Measurements from ENCODE around the gene MEMO1.
"Not testable (repeated sequence)": the region's sequence is repeated elsewhere in the genome, so short reads cannot be mapped to it uniquely, and the experiment has no call there.

MEMO1 gene

DNA sequence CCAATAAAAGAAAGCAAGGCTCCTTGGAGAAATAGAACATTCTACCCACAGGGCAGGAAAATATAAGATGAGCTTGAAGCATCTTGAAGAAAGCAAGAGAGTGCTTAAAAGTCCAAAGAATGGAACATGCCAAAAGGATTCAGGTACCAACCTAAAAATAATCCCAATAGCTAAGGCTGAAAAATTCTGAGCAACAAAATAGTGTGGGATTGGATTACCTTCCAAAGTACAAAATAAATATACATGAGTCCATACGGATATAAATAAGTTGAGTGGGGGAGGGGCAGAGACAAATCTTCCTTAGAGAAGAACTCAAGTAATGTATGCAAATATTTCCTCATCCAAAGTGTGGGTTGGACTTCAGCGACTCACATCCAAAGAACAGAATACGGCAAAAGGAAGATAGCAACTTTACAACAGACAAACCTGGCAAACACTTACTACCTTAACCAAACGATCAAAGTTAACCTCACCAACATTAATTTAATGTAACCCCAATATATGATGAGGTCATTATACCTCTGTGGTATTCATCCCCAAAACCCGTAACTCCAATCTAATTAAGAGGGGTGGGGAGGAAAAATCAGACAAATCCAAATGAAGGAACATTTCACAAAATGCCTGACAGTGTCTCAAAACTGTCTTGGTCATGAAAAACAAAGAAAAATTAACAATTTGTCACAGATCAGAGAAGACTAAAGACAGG, 26.9 kb downstream of the MEMO1 start:
- peaks cover 17% of the 10 kb centered on the region for H3K4me1 ChIP-seq (ENCODE audit: insufficient read depth, low read length)

DNA sequence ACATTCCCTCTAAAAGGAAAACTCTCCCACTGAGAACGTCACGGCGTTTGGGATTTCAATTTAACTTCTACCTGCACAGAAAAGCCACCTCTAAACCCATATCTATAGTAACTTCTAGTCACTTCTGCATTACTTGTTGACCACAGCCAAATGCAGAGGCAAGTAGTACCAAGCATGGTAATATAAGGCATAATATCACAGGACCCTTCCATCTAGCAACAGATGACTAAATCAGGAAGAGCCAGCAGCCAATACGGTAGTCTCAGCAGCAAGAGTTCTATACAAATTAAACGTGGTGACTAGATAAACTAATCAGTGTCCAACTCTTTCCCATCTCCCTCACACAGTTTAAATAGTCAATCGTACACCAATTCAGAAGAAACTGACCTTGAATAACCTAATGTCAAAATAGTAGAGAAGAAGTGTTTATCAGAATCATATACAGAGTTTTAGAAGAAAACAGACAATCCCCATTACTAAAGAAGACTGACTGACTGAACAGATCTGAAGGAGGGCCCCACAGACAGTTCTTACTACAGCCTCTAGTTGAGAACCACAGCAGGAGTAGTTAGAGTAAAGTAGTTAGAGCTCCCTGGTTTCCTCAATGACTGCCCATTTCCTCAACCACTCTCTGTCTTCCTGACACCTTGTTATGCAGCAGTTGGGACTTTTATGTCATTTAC, 30.0 kb downstream of the MEMO1 start:
- Histone ChIP-seq H3K4me1 (ENCODE audit: insufficient read depth, low read length) (peaks cover 17% of the 10 kb centered on the region), H3K9ac (ENCODE audit: low read depth, low read length) (no peak overlapping the region), H3K9me3 (ENCODE audit: control insufficient read depth, insufficient read depth, low read length) (no peaks in the 10 kb centered on the region), H3K36me3 (ENCODE audit: insufficient read depth, low read length) (no peaks in the 10 kb centered on the region)

More for the DNA sequence above, 26.9 kb downstream of the MEMO1 start:
- Histone ChIP-seq H3K9me3 (ENCODE audit: control insufficient read depth, insufficient read depth, low read length) (no peaks in the 10 kb centered on the region), H3K36me3 (ENCODE audit: insufficient read depth, low read length) (no peaks in the 10 kb centered on the region), H3K9ac (ENCODE audit: low read depth, low read length) (no peak overlapping the region)

DNA sequence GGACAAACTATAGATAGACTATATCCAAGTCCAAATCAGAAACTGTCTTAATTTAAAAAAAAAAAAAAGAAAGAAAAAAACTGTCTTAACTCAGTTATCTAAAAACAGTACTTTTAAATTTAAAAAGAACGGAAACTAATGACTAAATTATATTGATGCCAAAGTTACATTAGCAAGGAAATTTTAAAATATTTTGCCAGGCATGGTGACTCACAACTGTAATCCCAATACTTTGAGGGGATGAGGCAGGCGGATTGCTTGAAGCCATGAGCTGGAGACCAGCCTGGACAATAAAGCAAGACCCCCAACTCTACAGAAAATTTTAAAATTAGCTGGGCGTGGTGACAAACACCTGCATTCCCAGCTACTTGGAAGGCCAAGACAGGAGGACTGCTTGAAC, 30.9 kb downstream of the MEMO1 start:
- Histone ChIP-seq H3K9me3 (ENCODE audit: control insufficient read depth, insufficient read depth, low read length) (no peaks in the 10 kb centered on the region), H3K36me3 (ENCODE audit: insufficient read depth, low read length) (no peaks in the 10 kb centered on the region), H3K4me1 (ENCODE audit: insufficient read depth, low read length) (peaks cover 17% of the 10 kb centered on the region)

DNA sequence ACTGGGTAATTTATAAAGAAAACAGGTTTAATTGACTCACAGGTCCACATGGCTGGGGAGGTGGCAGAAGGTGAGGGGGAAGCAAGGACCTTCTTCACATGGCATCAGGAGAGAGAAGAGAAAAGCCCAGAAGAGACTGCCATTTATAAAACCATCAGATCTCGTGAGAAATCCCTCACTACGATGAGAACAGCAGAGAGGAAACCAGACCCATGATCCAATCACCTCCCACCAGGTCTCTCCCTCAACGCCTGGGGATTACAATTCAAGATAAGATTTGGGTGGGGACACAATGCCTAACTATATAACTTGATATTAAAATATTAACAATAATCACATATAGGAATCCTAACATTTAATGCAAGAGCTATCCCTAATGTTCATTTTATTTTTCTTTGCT, 31.8 kb downstream of the MEMO1 start:
- H3K36me3 ChIP-seq (ENCODE audit: insufficient read depth, low read length): no peaks in the 10 kb centered on the region
- peaks cover 13% of the 10 kb centered on the region for H3K4me1 ChIP-seq (ENCODE audit: insufficient read depth, low read length)
- H3K9me3 ChIP-seq (ENCODE audit: control insufficient read depth, insufficient read depth, low read length): no peaks in the 10 kb centered on the region
- H3K9ac ChIP-seq (ENCODE audit: low read depth, low read length): no peak overlapping the region

More for the DNA sequence above, 30.9 kb downstream of the MEMO1 start:
- no peak overlapping the region for H3K9ac ChIP-seq (ENCODE audit: low read depth, low read length)

DNA sequence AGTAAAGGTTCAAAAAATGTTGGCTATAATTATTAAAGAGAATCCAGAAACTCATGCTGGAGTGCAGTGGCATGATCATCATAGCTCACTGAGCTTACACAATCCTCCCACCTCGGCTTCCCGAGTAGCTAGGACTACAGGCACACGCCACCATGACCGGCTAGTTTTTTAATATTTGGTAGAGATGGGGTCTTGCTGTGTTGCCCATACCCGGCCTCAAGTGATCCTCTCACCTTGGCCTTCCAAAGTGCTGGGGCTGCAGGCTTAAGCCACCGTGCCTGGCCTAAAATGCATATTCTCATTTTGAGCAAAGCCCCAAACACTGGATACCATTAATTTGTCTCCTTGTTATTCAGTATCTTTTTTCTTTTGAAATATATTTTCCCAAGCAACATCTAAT, 32.4 kb downstream of the MEMO1 start:
- Histone ChIP-seq H3K9ac (ENCODE audit: low read depth, low read length) (no peak overlapping the region), H3K36me3 (ENCODE audit: insufficient read depth, low read length) (no peaks in the 10 kb centered on the region), H3K4me1 (ENCODE audit: insufficient read depth, low read length) (peaks cover 11% of the 10 kb centered on the region)

DNA sequence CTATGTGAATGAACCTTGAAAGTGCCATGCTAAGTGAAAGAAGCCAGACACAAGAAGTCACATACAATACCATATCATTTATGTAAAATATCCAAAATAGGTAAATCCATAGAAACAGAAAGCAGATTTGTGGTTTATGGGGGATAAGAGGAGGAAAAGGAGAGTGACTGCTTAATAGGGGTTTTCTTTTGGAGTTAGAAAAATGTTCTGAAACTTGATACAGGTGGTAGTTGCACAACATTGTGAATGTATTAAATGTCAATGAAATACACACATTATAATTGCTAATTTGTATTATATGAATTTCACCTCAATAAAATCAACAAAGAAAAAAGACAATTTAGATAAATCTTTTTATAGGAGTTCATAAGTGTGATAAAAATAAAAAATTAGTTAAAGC, 37.1 kb downstream of the MEMO1 start:
- Histone ChIP-seq H3K9me3 (ENCODE audit: control insufficient read depth, insufficient read depth, low read length) (no peaks in the 10 kb centered on the region), H3K36me3 (ENCODE audit: insufficient read depth, low read length) (no peaks in the 10 kb centered on the region), H3K4me1 (ENCODE audit: insufficient read depth, low read length) (no peaks in the 10 kb centered on the region), H3K9ac (ENCODE audit: low read depth, low read length) (no peak overlapping the region)

More for the DNA sequence above, 32.4 kb downstream of the MEMO1 start:
- H3K9me3 ChIP-seq (ENCODE audit: control insufficient read depth, insufficient read depth, low read length): no peaks in the 10 kb centered on the region

DNA sequence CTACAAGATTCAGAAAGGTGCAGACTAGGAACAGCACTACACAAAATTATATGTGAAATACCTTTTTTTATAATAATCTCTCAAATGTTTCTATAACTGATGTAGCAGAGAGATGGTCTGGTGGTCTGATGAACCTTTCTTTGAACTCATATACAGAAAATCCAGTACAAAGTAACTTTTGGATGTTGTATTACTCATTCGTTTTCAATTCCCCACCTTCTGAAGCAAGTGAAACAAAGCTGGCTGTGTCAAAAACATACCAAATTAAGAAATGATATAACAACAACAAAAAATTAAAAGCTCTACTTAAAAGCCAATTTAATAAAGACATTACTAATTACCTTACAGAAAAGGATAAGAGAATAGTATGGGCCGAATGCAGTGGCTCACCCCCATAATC, 38.7 kb downstream of the MEMO1 start:
- Histone ChIP-seq H3K36me3 (ENCODE audit: insufficient read depth, low read length) (no peaks in the 10 kb centered on the region), H3K9ac (ENCODE audit: low read depth, low read length) (no peak overlapping the region), H3K4me1 (ENCODE audit: insufficient read depth, low read length) (no peaks in the 10 kb centered on the region), H3K9me3 (ENCODE audit: control insufficient read depth, insufficient read depth, low read length) (no peaks in the 10 kb centered on the region)

DNA sequence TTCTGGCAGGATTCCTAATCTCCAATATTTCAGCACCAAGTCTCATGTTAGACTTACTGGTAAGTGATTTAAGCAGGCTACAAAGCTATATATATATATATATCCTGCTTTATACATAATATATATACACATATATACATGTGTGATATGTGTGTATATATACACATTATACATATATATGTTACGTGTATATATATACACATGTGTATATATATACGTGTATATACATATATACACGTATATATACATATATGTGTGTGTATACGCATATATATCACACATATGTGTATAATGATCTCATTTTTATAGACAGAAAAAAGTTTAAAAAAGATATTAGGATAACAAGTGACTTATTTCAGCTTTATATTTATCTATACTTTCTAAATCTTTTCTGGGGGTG, 41.6 kb downstream of the MEMO1 start:
- Histone ChIP-seq H3K4me1 (ENCODE audit: insufficient read depth, low read length) (no peaks in the 10 kb centered on the region), H3K9me3 (ENCODE audit: control insufficient read depth, insufficient read depth, low read length) (no peaks in the 10 kb centered on the region), H3K36me3 (ENCODE audit: insufficient read depth, low read length) (no peaks in the 10 kb centered on the region), H3K9ac (ENCODE audit: low read depth, low read length) (no peak overlapping the region)

DNA sequence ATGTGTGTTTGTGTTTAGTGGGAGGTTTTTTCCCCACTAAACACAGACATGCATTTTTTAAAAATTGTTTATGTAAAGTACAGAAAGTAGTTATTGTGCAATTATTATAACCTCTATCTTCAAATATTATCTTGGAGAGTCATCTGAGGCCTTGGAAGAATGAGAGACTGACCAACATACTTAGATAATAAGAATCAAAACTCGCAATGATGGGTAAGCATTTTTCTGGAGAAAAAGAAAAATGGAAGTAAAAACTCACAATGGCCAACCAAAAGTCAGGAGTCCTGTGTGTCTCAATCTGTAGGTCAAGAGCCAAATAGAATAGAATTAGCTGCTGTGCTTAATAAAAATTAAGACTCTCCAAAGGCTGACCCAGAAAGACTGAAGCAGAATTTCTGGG, 43.0 kb downstream of the MEMO1 start:
- Histone ChIP-seq H3K9ac (ENCODE audit: low read depth, low read length) (no peak overlapping the region), H3K36me3 (ENCODE audit: insufficient read depth, low read length) (no peaks in the 10 kb centered on the region), H3K4me1 (ENCODE audit: insufficient read depth, low read length) (no peaks in the 10 kb centered on the region), H3K9me3 (ENCODE audit: control insufficient read depth, insufficient read depth, low read length) (no peaks in the 10 kb centered on the region)

DNA sequence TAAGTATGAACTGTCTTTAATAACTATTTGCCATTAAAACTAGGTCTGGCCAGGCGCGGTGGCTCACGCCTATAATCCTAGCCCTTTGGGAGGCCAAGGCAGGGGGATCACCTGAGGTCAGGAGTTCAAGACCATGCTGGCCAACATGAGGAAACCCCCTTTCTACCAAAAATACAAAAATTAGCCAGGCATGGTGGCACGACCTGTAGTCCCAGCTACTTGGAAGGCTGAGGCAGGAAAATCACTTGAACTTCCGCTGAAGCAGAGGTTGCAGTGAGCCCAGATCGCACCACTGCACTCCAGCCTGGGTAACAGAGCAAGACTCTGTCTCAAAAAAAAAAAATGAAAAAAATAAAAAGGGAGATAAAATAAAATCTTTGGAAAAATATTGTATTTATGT, 44.4 kb downstream of the MEMO1 start:
- not testable (repeated sequence) for H3K36me3 ChIP-seq (ENCODE audit: insufficient read depth, low read length); H3K9ac ChIP-seq (ENCODE audit: low read depth, low read length); H3K4me1 ChIP-seq (ENCODE audit: insufficient read depth, low read length); H3K9me3 ChIP-seq (ENCODE audit: control insufficient read depth, insufficient read depth, low read length)

DNA sequence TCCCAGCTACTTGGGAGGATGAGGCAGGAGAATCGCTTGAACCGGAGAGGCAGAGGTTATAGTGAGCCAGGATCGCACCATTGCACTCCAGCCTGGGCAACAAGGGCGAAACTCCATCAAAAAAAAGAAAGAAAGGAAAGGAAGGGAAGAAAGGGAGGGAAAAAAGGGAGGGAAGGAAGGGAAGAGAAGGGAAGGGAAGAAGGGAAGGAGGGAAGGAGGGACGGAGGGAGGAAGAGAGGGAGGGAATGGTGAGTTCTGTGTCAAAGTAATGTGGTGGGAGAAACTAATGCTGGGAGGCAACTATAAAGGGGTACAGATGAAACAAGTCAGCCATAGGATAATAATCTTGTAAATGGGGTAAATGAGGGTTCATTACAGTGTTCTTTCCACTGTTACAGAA, 45.7 kb downstream of the MEMO1 start:
- Histone ChIP-seq H3K4me1 (ENCODE audit: insufficient read depth, low read length) (no peaks in the 10 kb centered on the region), H3K36me3 (ENCODE audit: insufficient read depth, low read length) (no peaks in the 10 kb centered on the region), H3K9me3 (ENCODE audit: control insufficient read depth, insufficient read depth, low read length) (no peaks in the 10 kb centered on the region), H3K9ac (ENCODE audit: low read depth, low read length) (no peak overlapping the region)

DNA sequence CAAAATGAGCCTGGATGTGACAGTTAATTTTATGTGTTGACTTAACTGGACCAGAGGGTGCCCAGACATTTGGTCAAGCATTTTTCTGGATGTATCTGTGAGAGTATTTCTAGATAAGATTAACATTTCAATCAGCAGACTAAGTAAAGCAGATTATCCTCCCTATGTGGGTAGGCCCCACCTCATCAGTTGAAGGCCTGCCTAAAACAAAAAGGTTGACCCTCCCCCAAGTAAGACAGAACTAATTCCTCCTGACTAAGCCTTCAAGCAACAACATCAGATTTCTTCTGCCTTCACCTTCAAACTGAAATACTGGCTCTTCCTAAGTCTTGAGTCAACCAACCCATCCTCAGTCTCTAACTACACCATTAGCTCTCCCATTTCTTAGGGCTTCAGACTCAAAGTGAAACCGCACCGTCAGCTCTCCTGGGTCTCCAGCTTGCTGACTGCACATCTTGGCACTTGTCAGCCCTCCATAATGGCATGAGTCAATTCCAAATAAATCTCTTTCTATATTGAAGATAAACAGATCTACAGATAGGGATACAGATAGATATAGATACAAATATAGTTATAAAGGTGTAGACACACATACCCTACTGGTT, 47.9 kb downstream of the MEMO1 start:
- Histone ChIP-seq H3K4me1 (ENCODE audit: insufficient read depth, low read length) (no peaks in the 10 kb centered on the region), H3K9me3 (ENCODE audit: control insufficient read depth, insufficient read depth, low read length) (no peaks in the 10 kb centered on the region), H3K36me3 (ENCODE audit: insufficient read depth, low read length) (no peaks in the 10 kb centered on the region), H3K9ac (ENCODE audit: low read depth, low read length) (no peak overlapping the region)

DNA sequence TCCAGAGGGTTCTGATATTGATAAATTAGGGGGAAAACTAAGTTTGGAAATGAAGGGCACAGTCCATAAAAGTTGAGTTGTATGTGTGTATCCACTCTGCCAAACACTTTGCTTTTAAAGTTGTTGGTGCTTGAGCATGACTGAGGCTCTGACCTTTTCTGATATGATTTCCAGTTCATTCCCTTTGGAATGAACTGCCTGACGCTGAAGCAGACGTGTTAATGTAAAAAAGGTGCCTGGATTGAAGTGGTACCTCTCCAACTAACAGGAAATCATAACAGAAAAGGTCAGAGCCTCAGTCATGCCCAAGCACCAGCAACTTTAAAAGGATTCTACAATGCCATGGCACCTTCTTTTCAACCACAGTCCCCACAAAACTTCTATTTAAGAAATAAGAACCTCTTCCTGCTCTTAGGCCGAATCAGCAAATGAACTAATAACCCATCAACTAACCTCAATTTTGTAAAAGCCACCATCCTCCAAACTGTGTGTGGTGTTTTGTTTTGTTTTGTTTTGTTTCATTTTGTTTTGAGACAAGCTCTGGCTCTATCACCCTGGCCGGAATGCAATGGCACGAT, 52.6 kb downstream of the MEMO1 start:
- Histone ChIP-seq H3K9me3 (ENCODE audit: control insufficient read depth, insufficient read depth, low read length) (no peaks in the 10 kb centered on the region), H3K9ac (ENCODE audit: low read depth, low read length) (no peak overlapping the region), H3K4me1 (ENCODE audit: insufficient read depth, low read length) (no peaks in the 10 kb centered on the region), H3K36me3 (ENCODE audit: insufficient read depth, low read length) (no peaks in the 10 kb centered on the region)

DNA sequence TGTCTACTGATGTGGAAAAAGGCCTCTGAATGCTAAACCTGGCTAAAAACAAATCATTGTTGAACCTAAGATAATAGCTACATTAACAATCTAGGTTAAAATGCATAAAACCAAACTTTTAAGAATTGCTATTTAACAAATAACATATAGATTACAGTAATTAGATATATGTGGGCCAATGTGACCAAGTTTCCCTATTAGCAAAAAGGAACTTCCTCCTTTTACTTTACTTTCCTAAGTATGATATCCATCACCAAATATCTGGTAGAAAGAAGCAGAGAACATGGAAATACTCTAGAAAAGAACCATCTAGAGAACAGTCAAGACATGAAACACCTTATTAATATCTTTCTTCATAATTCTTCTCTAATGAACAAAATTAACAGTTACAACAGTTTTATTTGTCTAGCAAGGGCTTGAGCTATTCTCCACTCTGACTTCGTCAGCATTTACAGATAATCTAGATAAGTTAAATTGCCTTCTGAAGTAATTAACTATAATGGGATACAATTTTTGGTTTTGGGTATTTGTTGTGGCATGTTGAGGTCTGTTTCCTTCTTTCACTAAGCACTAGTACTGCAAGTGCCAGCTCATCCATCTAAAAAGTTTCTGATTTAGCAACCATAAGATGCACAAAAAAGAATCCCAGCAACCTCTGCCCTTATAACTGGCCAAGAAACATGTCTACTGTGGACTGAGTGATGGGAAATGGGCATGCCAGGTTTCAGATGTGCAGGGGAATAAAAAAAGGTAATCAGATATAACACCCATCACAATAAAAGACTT, 53.3 kb downstream of the MEMO1 start:
- no peaks in the 10 kb centered on the region for H3K9me3 ChIP-seq (ENCODE audit: control insufficient read depth, insufficient read depth, low read length)
- no peaks in the 10 kb centered on the region for H3K4me1 ChIP-seq (ENCODE audit: insufficient read depth, low read length)
- H3K9ac ChIP-seq (ENCODE audit: low read depth, low read length): no peak overlapping the region
- H3K36me3 ChIP-seq (ENCODE audit: insufficient read depth, low read length): no peaks in the 10 kb centered on the region
